Retinal pigment epithelial cell (primary cell): Measurements from ENCODE around the gene FGF14.

Experiments
- DNase-seq: peaks from one replicate; pipeline ENCODE4 v3.0.0-alpha.2; 2010; ENCODE audit warnings: low read depth
- H3K4me3 ChIP-seq: 2 replicates; pipeline ENCODE4 v1.5.1; 2011; ENCODE audit warnings: mild to moderate bottlenecking, low read length, control low read depth, moderate library complexity
- TF ChIP-seq, protein P1 (sequence below): conservative IDR thresholded peaks from 2 replicates; pipeline ENCODE4 v1.5.1; 2011; ENCODE audit warnings: low read depth, low read length, control low read depth, inconsistent platforms

FGF14 gene

DNA sequence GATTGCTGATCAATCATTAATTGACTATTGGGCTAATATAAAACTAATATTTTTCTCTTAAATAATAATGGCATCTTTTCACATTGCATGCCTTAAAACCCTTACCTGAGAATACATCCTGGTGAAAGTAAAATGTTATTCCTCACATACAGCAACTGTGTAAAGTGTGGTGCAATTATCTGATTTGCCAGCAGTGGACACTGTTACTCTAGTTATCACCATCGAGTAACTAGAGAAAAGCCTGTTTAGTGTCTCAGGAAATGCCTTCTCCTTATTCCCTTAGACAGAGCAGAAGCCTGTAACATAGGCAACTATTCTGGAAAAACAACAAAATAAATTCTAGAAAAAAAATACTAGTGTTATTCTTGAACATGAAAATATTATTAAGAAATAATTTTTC is 459.8 kb downstream of the FGF14 start:
- TF ChIP-seq, protein P1, sequence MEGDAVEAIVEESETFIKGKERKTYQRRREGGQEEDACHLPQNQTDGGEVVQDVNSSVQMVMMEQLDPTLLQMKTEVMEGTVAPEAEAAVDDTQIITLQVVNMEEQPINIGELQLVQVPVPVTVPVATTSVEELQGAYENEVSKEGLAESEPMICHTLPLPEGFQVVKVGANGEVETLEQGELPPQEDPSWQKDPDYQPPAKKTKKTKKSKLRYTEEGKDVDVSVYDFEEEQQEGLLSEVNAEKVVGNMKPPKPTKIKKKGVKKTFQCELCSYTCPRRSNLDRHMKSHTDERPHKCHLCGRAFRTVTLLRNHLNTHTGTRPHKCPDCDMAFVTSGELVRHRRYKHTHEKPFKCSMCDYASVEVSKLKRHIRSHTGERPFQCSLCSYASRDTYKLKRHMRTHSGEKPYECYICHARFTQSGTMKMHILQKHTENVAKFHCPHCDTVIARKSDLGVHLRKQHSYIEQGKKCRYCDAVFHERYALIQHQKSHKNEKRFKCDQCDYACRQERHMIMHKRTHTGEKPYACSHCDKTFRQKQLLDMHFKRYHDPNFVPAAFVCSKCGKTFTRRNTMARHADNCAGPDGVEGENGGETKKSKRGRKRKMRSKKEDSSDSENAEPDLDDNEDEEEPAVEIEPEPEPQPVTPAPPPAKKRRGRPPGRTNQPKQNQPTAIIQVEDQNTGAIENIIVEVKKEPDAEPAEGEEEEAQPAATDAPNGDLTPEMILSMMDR: peak; percentile 94
- no peak overlapping the region for H3K4me3 ChIP-seq
- DNase-seq: no peak

DNA sequence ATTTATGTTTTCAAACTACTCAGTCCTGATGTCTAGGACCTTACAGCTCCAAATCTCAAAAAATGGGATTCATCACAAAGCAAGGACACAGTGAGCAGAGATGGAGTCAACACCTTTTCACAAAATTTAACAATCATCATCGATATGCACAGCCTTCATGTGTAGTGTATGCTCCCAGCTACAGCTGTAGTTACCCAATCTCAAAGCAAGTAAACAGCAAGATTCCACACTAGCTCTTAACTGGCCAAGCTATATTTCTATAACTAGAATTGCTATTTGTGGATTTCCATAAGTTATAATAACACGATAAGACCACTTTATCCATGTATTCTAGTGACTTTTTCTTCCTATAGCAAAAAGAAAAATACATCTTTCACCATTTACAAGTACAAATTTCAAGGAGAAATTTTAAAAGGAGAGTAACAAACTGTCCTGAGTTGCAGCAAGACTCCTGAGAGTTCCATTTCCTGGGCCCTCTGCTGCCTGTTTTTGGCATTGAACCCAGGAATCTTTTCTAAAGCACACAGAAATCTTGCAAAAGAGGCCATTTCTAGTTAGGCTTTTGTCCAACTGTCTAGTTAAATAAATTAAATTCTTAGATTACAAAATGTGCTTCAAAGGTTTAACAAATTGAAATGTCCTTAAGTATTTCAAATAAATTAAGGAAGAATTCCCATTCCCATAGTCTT is 460.6 kb downstream of the FGF14 start:
- H3K4me3 ChIP-seq: no peak overlapping the region
- TF ChIP-seq, protein P1: peak; percentile 67
- DNase-seq: no peak

DNA sequence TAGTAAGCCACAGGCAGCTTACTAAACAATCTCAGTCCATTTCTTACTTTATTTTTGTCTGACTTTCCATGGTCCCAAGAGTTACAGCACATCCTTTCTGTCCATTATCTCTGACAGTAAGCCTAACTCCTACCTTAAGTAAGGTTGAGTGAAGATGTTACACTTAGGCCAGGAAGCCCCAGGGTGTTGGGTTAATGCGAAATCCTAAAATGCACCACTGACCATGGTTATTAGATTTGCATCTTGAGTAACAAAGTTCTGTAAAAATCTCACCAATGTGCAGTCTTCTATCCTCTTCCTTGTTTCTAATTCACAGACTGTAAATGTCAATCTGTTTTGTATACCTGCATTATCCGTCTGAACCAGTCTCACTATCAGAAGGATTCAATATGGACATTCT is 462.5 kb downstream of the FGF14 start:
- TF ChIP-seq, protein P1: no peak
- no peak overlapping the region for H3K4me3 ChIP-seq
- no peak for DNase-seq

DNA sequence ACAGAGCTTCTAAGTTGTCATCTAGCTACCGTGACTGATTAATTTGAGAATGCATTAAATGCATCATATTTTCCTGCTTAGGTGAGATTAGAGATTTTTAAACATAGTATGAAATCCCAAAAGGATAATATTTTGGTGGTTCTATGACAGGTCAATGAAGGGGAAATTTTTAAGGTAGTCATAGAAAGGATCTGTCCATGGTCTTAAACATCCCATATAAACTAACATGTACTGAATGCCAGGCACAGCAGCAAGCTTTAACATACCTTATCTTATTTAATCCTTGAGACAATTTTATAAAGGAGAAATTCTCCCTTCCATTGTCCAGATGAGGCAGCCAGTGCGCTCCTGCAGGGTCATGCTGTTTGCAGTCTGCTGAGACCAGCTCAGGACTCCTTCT is 466.0 kb downstream of the FGF14 start:
- no peak overlapping the region for H3K4me3 ChIP-seq
- TF ChIP-seq, protein P1: no peak
- DNase-seq: no peak

DNA sequence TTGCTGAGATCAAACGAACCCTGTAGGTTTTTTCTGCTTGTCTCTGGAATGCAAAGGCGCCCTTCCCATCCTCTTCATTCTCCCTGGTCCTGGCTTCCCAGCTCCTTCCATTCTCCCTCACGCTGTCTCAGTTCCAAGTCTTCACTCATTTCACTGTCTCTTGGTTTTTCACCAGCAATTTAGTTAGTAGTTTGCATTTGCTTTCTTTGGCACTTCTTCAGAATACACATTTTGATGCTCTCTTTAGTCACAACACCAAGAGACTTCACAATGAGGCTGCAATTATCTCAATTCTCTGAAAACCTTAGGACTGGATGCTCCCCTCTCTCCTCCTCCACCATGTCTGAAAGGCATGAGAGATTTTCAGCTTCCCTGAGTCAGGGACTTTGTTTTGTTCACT is 470.7 kb downstream of the FGF14 start:
- TF ChIP-seq, protein P1: no peak
- DNase-seq: no peak
- H3K4me3 ChIP-seq: no peak overlapping the region

DNA sequence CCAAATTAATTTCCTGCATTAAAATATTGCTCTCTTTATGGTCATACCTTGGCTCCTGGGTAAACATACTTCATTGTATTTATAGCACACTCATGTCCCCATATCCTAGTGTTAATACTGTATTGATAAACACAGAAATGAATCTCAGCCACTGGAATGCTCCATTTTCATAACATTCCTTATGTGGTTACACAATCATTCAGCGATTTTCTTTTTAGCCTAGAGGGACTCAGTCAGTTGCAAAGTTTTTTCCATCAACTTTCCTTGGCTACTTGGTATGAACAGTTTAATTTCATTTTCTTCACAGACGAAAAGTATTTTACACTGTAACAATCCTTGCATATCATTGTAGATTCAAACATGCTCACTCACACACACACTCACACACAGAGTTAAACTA is 471.5 kb downstream of the FGF14 start:
- no peak overlapping the region for H3K4me3 ChIP-seq
- TF ChIP-seq, protein P1: no peak
- DNase-seq: peak; percentile 68

DNA sequence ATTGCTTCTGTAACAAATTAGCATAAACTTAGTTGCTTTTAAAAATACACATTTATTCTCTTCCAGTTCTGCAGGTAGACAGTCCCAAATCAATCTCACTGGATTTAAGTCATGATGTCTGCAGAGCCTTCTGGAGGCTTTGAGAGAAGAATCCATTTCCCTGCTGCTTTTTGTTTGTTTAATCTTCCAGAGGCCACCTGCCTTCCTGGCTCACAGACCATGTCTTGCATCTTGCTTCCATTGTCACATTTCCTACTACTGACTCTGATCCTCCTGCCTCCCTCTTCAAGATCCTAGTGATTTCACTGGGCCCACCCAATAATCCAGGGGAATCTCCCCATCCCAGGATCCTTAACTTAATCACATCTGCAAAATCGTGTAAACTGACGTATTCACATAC is 476.1 kb downstream of the FGF14 start:
- no peak overlapping the region for H3K4me3 ChIP-seq
- no peak for DNase-seq
- TF ChIP-seq, protein P1: no peak
